HG03280 (cell line): Measurements from ENCODE around the gene MSLN.

Experiments used
- ATAC-seq: cut with Tn5 transposase; IDR thresholded peaks from one replicate; pipeline ENCODE4 v1.9.1; 2021; ENCODE audit warnings: mild to moderate bottlenecking, moderate library complexity; ENCODE audit not compliant: unreplicated experiment

Gene MSLN

GRCh38 chr16:722835-723633 lies 37.5 kb upstream of the MSLN start:
- ATAC-seq: no peak

DNA sequence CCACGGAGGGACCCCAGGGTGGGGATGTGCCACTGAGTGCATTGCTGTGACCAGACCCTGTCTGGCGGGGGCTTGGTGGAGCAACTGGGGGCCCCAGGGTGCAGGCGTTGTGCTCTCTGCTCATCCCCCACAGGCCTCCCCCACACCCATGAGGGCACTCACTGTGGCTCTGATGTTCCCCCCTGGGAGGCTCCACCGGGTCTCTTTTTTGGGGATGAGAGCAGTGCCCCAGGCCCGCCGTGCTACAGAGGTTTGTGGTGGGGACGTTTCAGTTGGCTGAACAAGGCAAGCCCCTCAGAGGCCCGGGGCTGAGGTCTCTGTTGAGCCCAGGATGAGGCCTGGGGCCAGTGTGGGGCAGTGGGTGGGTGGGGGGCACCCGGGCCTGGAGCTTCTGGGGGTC lies 36.8 kb upstream of the MSLN start:
- ATAC-seq: no peak

- ATAC-seq: no peak
Observed at GRCh38 chr16:724188-725040, 36.1 kb upstream of the MSLN start.

DNA sequence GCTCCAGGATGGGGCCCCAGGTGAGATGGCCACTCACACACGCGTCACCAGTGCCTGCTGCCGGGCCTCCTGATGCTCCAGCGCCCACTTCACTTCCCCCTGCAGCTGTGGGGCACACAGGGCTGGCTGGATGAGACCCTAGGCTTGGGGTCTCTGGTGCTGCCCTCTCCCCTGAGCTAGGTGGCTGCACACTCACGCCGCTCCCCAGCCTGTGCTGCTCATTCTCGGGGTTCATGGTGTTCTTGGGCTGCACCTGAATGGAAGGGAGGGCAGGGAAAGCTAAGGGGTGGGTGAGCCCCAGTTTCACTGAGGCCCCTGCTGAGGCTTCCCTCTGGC lies 35.5 kb upstream of the MSLN start:
- no peak for ATAC-seq

DNA sequence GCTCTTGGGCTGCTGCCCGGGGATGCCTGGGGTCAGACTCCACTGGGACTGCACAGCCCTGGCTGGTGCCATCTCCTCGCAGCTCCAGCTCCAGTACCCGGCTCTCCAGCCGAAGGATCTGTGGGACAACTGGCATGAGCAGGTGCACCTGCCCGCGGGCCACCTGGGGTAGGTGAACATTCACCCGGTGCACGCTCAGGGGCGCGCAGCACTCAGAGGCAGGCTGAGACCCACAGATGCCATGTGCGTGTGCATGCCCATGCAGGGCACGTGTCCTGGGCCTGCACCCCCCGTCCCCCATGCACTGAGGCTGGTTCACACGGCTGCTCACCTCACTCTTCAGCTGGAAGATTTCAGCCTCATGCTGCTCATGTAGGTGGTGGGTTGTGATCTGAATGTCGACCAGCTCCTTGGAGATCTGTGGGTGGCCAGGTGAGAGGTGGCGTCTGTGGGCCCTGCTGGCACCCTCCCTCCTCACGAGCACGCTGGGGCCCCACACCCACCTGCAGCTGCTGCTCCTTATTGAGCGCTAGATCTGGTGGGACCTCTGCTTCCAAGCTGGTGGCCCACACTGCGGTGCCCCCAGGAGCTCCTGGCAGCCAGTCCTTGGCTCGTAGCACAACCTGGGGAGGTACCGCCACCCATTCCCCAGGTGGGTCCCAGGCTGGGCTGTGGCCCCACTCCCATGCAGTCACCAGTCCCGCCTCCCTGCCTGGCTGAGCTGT lies 34.9 kb upstream of the MSLN start:
- ATAC-seq: no peak

DNA sequence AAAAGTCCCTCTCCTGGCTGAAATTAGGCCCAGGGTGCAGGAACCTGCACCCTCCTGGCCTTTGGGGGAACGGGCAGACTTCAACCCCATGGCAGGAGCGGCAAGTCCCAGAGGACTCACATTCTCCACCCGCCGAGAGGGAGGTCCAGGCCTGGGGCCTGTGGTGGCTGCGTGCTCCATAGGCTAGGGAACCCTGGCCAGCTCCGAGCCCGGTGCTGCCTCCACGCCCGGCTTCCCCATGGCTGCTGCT lies 34.4 kb upstream of the MSLN start:
- ATAC-seq: no peak

- ATAC-seq: no peak
Observed at GRCh38 chr16:726438-727290, 33.9 kb upstream of the MSLN start, which contains the start of the genes CCDC78 and HAGHL. Gene CCDC78, minus strand, starts transcription at chr16:726443. Its CDS starts 76 bp downstream, at chr16:726367. Gene HAGHL, plus strand, starts transcription at chr16:727106. Its CDS starts 404 bp downstream, at chr16:727510.

DNA sequence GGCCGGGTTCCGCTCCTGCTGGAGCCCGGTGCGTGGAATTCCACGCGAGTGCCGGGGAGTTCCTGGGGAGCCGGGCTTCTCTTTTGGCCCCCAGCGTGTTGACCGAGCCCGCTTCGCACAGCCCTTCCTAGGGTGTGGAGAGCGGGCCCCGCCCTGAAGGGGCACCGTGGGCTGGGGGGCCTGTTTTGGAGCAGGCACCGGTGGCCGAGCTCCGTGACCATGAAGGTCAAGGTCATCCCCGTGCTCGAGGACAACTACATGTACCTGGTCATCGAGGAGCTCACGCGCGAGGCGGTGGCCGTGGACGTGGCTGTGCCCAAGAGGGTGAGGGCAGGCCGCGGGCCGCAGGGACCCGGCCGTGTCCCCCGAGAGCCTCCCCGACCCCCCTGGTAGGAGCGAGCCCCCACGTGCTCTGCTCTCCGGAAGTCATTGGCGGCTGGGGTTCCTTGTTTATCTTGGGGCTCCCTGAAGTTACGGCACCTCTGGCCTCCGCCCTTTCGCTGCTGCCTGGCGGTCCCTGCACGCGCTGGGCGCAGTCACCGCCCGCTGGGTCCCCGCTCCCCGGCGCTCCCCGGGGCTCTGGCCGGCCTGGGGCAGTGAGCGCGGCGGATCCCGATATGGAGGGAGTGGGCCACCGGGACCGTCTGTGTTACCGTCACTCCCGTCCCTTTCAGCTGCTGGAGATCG lies 33.1 kb upstream of the MSLN start:
- no peak for ATAC-seq

- no peak for ATAC-seq
Observed at GRCh38 chr16:728131-728889, 32.2 kb upstream of the MSLN start.

DNA sequence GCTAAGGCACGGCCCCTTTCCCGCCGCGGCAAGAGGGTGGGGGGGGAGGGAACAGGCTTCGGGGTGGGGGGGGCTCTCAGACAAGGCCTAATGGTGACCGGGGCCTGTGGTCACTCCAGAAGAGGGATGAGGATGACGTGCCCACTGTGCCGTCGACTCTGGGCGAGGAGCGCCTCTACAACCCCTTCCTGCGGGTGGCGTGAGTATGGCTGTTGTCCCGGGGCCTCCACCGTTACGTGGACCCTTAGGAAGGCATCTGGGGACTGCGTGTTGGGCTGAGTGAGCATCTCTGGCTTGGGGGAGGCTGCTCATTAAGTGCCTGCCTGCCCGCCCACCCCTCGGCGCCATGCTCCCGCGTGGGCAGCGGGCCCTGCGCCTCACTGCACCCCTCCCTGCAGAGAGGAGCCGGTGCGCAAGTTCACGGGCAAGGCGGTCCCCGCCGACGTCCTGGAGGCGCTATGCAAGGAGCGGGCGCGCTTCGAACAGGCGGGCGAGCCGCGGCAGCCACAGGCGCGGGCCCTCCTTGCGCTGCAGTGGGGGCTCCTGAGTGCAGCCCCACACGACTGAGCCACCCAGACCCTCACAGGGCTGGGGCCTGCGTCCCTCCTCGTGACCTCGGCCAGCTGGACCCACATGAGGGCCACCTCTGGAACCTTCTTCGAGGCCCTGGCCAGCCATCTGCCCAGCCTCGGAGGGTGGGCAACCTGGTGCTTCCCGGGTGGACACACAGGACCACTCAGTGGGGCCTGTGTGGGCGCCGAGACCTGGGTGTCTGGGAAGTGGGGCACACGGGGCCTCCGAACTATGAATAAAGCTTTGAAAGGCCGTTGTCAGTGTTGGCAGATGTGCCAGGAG lies 31.4 kb upstream of the MSLN start:
- no peak for ATAC-seq

DNA sequence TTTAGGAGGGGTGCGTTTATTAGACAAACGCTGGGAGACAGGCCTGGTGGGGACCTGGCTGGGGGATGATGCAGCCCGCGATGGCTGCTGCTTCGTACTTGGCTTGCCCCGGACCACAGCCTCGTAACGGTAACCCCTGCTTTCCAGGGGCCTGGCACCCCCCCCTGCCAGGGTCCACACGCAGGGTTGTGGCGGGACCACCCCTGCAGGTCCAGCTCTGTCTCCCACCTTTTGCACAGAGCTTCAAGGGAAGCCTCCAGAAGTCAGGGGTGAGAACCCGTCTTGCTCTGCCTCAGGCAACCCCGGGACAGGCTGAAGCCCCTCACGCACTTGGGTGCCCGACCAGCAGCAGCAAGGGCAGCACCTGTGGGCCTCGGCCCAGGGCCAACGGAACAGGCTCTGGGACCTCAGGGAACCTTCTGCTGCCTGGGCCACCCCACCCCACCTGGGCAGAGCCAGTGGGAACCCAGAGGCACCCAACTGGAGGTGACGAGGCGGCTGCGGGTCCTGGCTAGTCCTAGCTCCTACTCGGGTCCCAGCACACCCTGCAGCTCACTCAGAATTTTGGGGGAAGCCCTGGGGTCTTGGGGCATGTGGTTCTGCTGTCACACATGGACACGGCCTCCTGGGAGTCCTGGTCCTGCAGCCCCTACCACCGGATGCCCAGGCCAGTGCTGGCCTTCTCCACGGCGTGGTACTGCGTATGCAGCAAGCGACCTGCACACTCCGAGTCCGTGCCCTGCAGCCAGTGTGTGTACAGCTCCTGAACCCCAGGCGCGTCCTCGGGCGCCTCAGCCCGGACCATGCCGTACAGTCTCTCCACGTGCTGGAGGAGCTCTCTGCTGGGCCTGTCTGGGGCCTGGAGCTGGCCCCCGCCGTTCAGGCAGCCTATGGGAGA lies 30.5 kb upstream of the MSLN start:
- no peak for ATAC-seq

DNA sequence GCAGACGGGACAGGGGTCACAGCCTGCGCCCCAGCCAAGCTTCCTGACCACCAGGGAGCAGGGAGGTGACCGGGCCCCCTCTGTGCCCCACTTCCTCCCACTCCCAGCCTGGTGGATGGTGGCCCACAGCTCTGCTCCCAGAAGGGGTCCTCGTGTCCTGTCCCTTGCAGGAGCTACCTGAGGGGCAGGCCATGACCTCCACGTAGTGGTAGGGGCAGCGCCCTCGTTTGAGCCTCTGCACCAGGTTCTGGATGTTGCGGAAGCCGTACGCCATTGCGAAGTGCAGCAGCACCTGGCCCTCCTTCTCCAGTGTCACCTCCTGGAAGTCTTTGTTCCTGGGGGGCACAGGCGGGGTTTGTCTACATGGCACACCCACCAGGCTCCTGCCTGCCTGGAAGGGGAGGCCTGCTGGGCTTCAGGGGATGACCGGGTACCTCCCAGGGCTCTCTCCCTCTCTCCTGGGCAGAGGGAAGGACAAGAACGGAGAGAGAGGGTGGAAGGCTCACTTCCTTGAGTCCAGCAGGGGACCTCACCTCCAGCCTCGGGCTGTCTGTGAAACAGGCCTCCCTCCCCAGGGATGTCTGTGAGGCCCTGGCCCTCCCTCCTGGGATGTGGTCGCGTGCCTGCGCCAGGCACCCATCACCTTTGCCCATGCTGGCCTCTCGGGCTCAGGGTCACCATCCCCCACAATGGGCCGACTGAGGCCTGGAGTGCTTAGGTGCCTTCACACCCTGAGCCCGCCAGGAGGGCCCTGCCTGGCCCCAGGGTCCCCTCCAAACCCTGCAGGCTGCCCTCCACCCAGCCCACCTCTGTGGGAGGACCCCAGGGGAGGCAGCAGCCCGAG lies 29.6 kb upstream of the MSLN start:
- no peak for ATAC-seq

GRCh38 chr16:732332-732731 lies 28.2 kb upstream of the MSLN start:
- no peak for ATAC-seq

- no peak for ATAC-seq
Observed at GRCh38 chr16:732936-733335, 27.6 kb upstream of the MSLN start.

DNA sequence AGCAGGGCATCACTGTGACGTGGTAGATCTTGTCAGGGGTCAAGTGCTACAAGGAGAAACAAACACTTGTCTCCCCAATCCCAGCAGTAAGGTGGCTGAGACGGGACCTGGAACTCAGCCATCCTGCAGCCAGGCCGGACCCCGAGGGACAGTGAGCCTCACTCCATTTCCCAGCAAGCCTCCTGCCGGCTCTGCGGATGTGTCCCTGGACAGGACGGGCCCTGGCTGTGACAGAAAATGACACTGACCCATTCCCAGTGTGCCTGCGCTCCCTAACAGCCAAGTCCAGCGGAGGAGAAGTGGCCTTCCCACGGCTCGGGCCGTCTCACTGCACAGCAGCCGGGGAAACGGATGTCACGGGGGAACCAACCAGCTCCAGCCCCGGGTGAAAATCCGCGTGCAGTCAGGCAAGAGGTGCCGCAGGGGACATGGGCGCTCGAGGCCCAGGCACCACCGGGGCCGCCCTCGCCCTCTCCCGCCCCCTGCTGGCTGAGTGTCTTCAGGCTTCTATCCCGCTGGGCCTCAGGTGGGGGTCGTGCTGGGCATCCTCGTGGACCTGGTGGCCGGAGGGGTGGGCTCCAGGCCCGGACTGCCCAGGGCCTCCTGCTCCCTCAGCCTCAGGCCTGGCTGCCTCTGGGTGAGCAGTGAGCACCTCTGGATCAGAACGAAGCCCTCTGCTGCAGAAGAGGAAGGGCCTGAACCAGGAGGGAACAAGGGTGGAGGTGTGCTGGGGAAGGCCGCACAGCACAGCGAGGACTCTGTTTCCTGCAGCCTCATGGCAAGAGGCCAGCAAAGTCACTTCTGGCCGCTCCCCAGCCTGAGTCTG lies 26.9 kb upstream of the MSLN start:
- no peak for ATAC-seq
